ENCODE data around the gene DNAJC21.
A peak's percentile ranks its signal among the peaks of the same experiment; 100 is the strongest.
"Not testable (repeated sequence)": the region's sequence is repeated elsewhere in the genome, so short reads cannot be mapped to it uniquely, and the experiment has no call there.

The DNAJC21 gene

GRCh38 chr5:34916518-34916917 lies 12.8 kb upstream of the DNAJC21 start:
- no peaks in the 10 kb centered on the region for H3K36me3 ChIP-seq (ENCODE audit: control insufficient read depth, insufficient read depth, low read length)
- H3K4me3 ChIP-seq (ENCODE audit: low read depth, low read length): peak overlapping the region; percentile 94
- H2AFZ ChIP-seq: no peak overlapping the region
- peak overlapping the region; percentile 91 for H3K4me2 ChIP-seq (ENCODE audit: low read length)
- no peak for TF ChIP-seq CTCF (IDR thresholded peaks at IDR 0.05)
- peaks cover 8% of the 10 kb centered on the region for H3K4me1 ChIP-seq
- no peaks in the 10 kb centered on the region for H3K9me3 ChIP-seq (ENCODE audit: control insufficient read depth, low read length)
- no peak overlapping the region for H3K27ac ChIP-seq
- H3K79me2 ChIP-seq: peaks cover 16% of the 10 kb centered on the region
- no peaks in the 10 kb centered on the region for H3K27me3 ChIP-seq (ENCODE audit: control insufficient read depth, insufficient read depth, low read length)
- no peak overlapping the region for H3K9ac ChIP-seq

GRCh38 chr5:34918025-34918424 lies 11.3 kb upstream of the DNAJC21 start:
- Histone ChIP-seq H3K9me3 (ENCODE audit: control insufficient read depth, low read length) (no peaks in the 10 kb centered on the region), H3K4me1 (peaks cover 8% of the 10 kb centered on the region), H3K27me3 (ENCODE audit: control insufficient read depth, insufficient read depth, low read length) (no peaks in the 10 kb centered on the region), H3K27ac (no peak overlapping the region), H3K79me2 (peaks cover 16% of the 10 kb centered on the region), H3K4me3 (ENCODE audit: low read depth, low read length) (no peak overlapping the region), H3K4me2 (ENCODE audit: low read length) (no peak overlapping the region), H3K36me3 (ENCODE audit: control insufficient read depth, insufficient read depth, low read length) (no peaks in the 10 kb centered on the region), H3K9ac (no peak overlapping the region), H2AFZ (no peak overlapping the region)
- TF ChIP-seq CTCF (IDR thresholded peaks at IDR 0.05): no peak

- Histone ChIP-seq H3K36me3 (ENCODE audit: control insufficient read depth, insufficient read depth, low read length) (no peaks in the 10 kb centered on the region), H3K9ac (no peak overlapping the region), H3K27me3 (ENCODE audit: control insufficient read depth, insufficient read depth, low read length) (no peaks in the 10 kb centered on the region), H3K4me2 (ENCODE audit: low read length) (no peak overlapping the region), H3K27ac (no peak overlapping the region), H3K9me3 (ENCODE audit: control insufficient read depth, low read length) (no peaks in the 10 kb centered on the region), H3K79me2 (peaks cover 16% of the 10 kb centered on the region), H2AFZ (no peak overlapping the region), H3K4me3 (ENCODE audit: low read depth, low read length) (no peak overlapping the region), H3K4me1 (peaks cover 8% of the 10 kb centered on the region)
- no peak for TF ChIP-seq CTCF (IDR thresholded peaks at IDR 0.05)
Observed at GRCh38 chr5:34919077-34919476, 10.3 kb upstream of the DNAJC21 start.

- H2AFZ ChIP-seq; H3K79me2 ChIP-seq; H3K36me3 ChIP-seq (ENCODE audit: control insufficient read depth, insufficient read depth, low read length); H3K4me3 ChIP-seq (ENCODE audit: low read depth, low read length); H3K9me3 ChIP-seq (ENCODE audit: control insufficient read depth, low read length); H3K9ac ChIP-seq; H3K27ac ChIP-seq; H3K4me1 ChIP-seq; H3K27me3 ChIP-seq (ENCODE audit: control insufficient read depth, insufficient read depth, low read length); H3K4me2 ChIP-seq (ENCODE audit: low read length): not testable (repeated sequence)
Observed at GRCh38 chr5:34923256-34923655, 6.1 kb upstream of the DNAJC21 start.

- H3K27me3 ChIP-seq (ENCODE audit: control insufficient read depth, insufficient read depth, low read length): no peaks in the 10 kb centered on the region
- no peak overlapping the region for H3K4me2 ChIP-seq (ENCODE audit: low read length)
- no peak for TF ChIP-seq CTCF (IDR thresholded peaks at IDR 0.05)
- no peak overlapping the region for H3K27ac ChIP-seq
- no peaks in the 10 kb centered on the region for H3K36me3 ChIP-seq (ENCODE audit: control insufficient read depth, insufficient read depth, low read length)
- H3K4me3 ChIP-seq (ENCODE audit: low read depth, low read length): no peak overlapping the region
- H2AFZ ChIP-seq: no peak overlapping the region
- peaks cover 2% of the 10 kb centered on the region for H3K79me2 ChIP-seq
- H3K4me1 ChIP-seq: no peaks in the 10 kb centered on the region
- no peaks in the 10 kb centered on the region for H3K9me3 ChIP-seq (ENCODE audit: control insufficient read depth, low read length)
- no peak overlapping the region for H3K9ac ChIP-seq
Observed at GRCh38 chr5:34923694-34924461, 5.5 kb upstream of the DNAJC21 start.
